ENCODE measurements around the gene C1QTNF9. TPM values are rescaled to one million over a fixed set of nuclear protein-coding genes. Genes with fewer than 3 reads are reported as not detected.
A peak's percentile ranks its signal among the peaks of the same experiment; 100 is the strongest.

C1QTNF9 gene
- total and polyA plus RNA-seq, 2 of the 8 experiments (the other 6 are each of a cell fraction or from before 2014, with no cell fraction given), result not detected

DNA sequence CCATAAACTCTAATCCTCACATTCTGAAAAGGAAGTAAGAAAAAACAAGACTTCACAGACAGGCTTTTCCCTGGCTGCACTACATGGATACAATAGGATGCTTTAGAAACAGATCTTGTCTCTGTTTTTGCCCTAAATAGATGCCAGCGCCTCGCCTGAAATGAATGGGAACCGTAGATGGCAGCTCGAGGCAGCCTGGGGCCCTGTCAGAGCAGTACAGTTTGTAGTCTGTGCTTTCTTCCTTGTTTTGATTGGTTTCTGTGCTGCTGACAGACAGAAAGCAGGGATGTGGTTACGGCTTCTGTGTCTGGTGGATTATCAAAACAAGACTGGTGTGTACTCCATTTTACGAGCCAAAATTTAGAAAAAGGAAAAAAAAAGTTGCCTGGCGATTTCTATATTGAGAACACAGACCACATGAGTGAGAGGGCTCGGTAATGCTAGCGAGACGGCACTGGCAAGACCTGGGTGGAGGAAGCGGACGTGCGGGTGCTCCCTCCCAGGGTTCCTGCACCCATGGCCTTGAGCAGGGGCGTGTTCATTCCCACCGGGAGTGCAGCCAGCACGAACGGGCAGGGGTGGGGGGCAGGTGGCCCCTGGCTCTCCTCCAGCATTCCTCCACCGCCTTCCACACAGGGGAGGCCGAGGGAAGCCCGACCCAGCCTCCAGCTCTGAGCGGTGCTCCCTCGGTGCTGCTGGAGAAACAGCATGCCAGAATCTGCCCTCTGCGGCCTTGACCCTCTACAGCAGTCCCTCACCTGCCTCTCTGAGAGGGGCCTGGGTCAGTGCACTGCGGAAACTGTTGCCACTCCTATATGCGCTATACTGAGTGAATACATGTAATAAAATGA lies 37.6 kb upstream of the C1QTNF9 start:
- no peaks in the 10 kb centered on the region for H3K79me2 ChIP-seq (ENCODE audit: control insufficient read depth in 1 of 2, insufficient read depth in 2 of 2, low read length in 2 of 2)
- no peak overlapping the region for H2BK5ac ChIP-seq (ENCODE audit: low read depth, low read length)
- WGBS, 2 experiments (ENCODE audit: extremely low coverage in 1 of 2, insufficient coverage in 1 of 2, insufficient read length in 1 of 2, insufficient replicate concordance in 2 of 2, low coverage in 1 of 2, low lambda C conversion rate in 2 of 2, missing lambda C conversion rate in 1 of 2), result 92% methylated on average over 21 of the region's 25 CpGs; no CpG with 5 or more reads in 1 of the 2 experiments
- no peaks in the 10 kb centered on the region for H3K27me3 ChIP-seq (replicated peaks in 1 of 4; ENCODE audit: control insufficient read depth in 3 of 4, extremely low read depth in 1 of 4, insufficient read depth in 3 of 4, low read length in 3 of 4)
- H3K4me1 ChIP-seq (replicated peaks in 1 of 4; ENCODE audit: control insufficient read depth in 3 of 4, insufficient read depth in 4 of 4, low read length in 3 of 4), result no peaks in the 10 kb centered on the region
- H2BK20ac ChIP-seq (ENCODE audit: low read length), result no peak overlapping the region
- no peak overlapping the region for H3K4me2 ChIP-seq (ENCODE audit: insufficient read depth in 1 of 2, low read depth in 2 of 2, low read length in 2 of 2)
- no peak for DNase-seq (ENCODE audit: low read depth in 1 of 2, low spot score in 2 of 2)
- no peaks in the 10 kb centered on the region for H3K9me3 ChIP-seq (ENCODE audit: insufficient read depth in 2 of 2, low read depth in 1 of 2, low read length in 1 of 2)
- no peak overlapping the region for H3K18ac ChIP-seq (ENCODE audit: extremely low read depth, low read length)
- no peak overlapping the region for H2BK15ac ChIP-seq (ENCODE audit: low read length)
- no peaks in the 10 kb centered on the region for H3K36me3 ChIP-seq (ENCODE audit: control insufficient read depth in 2 of 4, insufficient read depth in 4 of 4, low read length in 3 of 4)
- no peak overlapping the region for H2BK120ac ChIP-seq (replicated peaks; ENCODE audit: low read depth, low read length)
- no peak overlapping the region for H3K4ac ChIP-seq (replicated peaks; ENCODE audit: insufficient read length, low read depth, low read length)
- POLR2A ChIA-PET (ENCODE audit: partially characterized antibody), result no interaction called here
- H3K9ac ChIP-seq (replicated peaks in 1 of 4; ENCODE audit: extremely low read depth in 1 of 4, low read depth in 3 of 4, low read length in 3 of 4), result no peak overlapping the region
- H3K14ac ChIP-seq (ENCODE audit: insufficient read length), result no peak overlapping the region
- no peak overlapping the region for H4K5ac ChIP-seq (ENCODE audit: insufficient read length, low read depth, low read length)
- no peak overlapping the region for H3K27ac ChIP-seq (ENCODE audit: low read depth, low read length)
- H4K91ac ChIP-seq (replicated peaks; ENCODE audit: insufficient read length, low read length), result no peak overlapping the region
- H4K20me1 ChIP-seq (replicated peaks in 1 of 2; ENCODE audit: control insufficient read depth in 1 of 2, insufficient read depth in 2 of 2, low read length in 2 of 2), result peaks cover 0 to 2% of the 10 kb centered on the region in 2 experiments
- no peak overlapping the region for H3K23ac ChIP-seq (ENCODE audit: insufficient read length)
- no peaks in the 10 kb centered on the region for H3K79me1 ChIP-seq (ENCODE audit: low read depth, low read length)
- CTCF ChIA-PET (ENCODE audit: partially characterized antibody), result interaction anchor here (0.8 kb wide), 1 partner anchor 40 kb away, joined by 3 read pairs; no protein-coding TSS in a partner anchor
- FAIRE-seq, result no peak
- no peak overlapping the region for H3K4me3 ChIP-seq (ENCODE audit: extremely low read depth in 1 of 4, insufficient read depth in 2 of 4, low read depth in 3 of 4, low read length in 4 of 4)
- H3K56ac ChIP-seq (replicated peaks; ENCODE audit: insufficient read length, low read depth, low read length), result no peak overlapping the region
- H2BK12ac ChIP-seq (ENCODE audit: low read depth, low read length), result no peak overlapping the region
- H4K8ac ChIP-seq (ENCODE audit: extremely low read depth, insufficient read depth, low read length), result peak overlapping the region; percentile 82; the same call in 1 of the 2 replicates
- H3K23me2 ChIP-seq (ENCODE audit: low read depth, low read length), result no peaks in the 10 kb centered on the region
- H2AK5ac ChIP-seq (ENCODE audit: low read depth, low read length), result no peak overlapping the region
- no peak overlapping the region for H2AFZ ChIP-seq (ENCODE audit: low read length)
- no peak for TF ChIP-seq TEAD4 (IDR thresholded peaks at IDR 0.05; ENCODE audit: low read depth, low read length)
- no peak for TF ChIP-seq SAP30 (IDR thresholded peaks at IDR 0.05; ENCODE audit: insufficient read depth, insufficient replicate concordance, low read length)
- TF ChIP-seq RXRA (IDR thresholded peaks at IDR 0.05; ENCODE audit: insufficient read depth, low read depth, low read length), result no peak
- TF ChIP-seq, protein P1, sequence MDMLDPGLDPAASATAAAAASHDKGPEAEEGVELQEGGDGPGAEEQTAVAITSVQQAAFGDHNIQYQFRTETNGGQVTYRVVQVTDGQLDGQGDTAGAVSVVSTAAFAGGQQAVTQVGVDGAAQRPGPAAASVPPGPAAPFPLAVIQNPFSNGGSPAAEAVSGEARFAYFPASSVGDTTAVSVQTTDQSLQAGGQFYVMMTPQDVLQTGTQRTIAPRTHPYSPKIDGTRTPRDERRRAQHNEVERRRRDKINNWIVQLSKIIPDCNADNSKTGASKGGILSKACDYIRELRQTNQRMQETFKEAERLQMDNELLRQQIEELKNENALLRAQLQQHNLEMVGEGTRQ (IDR thresholded peaks at IDR 0.05; ENCODE audit: low read length), result no peak
- TF ChIP-seq SP1 (IDR thresholded peaks at IDR 0.05; ENCODE audit: low read depth, low read length), result no peak
- no peak for TF ChIP-seq NANOG (IDR thresholded peaks at IDR 0.05; ENCODE audit: insufficient read depth, low read depth, low read length, poor library complexity, severe bottlenecking)
- no peak for TF ChIP-seq CEBPB (IDR thresholded peaks at IDR 0.05; ENCODE audit: low read depth, low read length)
- no peak for TF ChIP-seq POLR2A (IDR thresholded peaks at IDR 0.05; ENCODE audit: control extremely low read depth in 1 of 2, low read depth in 2 of 2, low read length in 2 of 2)
- no peak for TF ChIP-seq GABPA (IDR thresholded peaks at IDR 0.05; ENCODE audit: borderline replicate concordance, insufficient read depth, low read length)
- no peak for TF ChIP-seq EZH2 (IDR thresholded peaks at IDR 0.05; ENCODE audit: low read depth, low read length, severe bottlenecking)
- TF ChIP-seq CHD2 (IDR thresholded peaks at IDR 0.05; ENCODE audit: low read length), result no peak
